Right renal pelvis (tissue), 4 donors: ENCODE measurements around the gene KHK. TPM values are rescaled to one million over a fixed set of nuclear protein-coding genes. Genes with fewer than 3 reads are reported as not detected.

Source experiments
- DNase-seq, 4 donors: peaks; one replicate each; pipeline ENCODE4 v3.0.0-alpha.2; 2013; ENCODE audit warnings: low read depth in 4 of 4, low spot score in 3 of 4, missing footprints in 1 of 4
- polyA plus RNA-seq, 4 donors: library from polyadenylated mRNA; unstranded; fragments of 120-200 nt; gene quantifications; one replicate each; pipeline ENCODE4 v1.2.1, GENCODE V29; 2013; ENCODE audit not compliant: insufficient read length in 4 of 4

The KHK gene
- 10 to 100 TPM; 43.9 to 59.9 (median 51.2) TPM for polyA plus RNA-seq

DNA sequence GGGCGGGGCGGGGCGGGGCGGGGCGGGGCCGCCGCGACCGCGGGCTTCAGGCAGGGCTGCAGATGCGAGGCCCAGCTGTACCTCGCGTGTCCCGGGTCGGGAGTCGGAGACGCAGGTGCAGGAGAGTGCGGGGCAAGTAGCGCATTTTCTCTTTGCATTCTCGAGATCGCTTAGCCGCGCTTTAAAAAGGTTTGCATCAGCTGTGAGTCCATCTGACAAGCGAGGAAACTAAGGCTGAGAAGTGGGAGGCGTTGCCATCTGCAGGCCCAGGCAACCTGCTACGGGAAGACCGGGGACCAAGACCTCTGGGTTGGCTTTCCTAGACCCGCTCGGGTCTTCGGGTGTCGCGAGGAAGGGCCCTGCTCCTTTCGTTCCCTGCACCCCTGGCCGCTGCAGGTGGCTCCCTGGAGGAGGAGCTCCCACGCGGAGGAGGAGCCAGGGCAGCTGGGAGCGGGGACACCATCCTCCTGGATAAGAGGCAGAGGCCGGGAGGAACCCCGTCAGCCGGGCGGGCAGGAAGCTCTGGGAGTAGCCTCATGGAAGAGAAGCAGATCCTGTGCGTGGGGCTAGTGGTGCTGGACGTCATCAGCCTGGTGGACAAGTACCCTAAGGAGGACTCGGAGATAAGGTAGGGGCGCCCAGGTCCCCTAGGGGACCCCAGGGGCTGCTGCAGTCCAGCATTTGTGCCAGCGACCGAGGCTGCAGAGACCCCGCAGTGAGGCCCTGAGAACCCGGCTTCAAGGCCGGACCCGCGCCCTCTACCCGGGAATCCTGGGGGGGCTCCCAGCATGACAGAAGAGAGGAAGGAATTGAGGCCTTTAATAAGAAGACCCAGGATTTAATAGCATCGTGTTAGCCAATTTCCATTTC, at the start of gene KHK:
Gene KHK, plus strand, starts transcription at position 49 of the 870 bp plus-strand sequence. Its CDS starts 488 bp downstream, at position 537.
- DNase-seq: no peak

DNA sequence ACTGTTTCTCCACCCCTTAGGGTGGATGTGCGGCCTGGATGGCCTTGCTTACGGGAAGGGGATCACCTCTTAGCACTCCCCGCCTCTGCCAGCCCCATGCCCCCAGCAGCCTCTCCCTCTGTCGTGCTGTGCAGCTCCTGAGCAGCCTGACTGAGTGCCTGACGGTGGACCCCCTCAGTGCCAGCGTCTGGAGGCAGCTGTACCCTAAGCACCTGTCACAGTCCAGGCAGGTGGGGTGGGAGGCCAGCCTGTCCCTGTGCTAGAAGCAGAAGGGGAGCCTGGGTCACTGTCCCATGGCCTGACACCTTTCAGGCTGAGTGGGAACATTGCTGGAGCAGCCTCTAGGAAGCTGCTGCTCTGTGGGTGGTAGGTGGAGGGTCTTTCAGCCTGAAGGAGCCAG, 48.6 kb upstream of the KHK start:
- no peak for DNase-seq

DNA sequence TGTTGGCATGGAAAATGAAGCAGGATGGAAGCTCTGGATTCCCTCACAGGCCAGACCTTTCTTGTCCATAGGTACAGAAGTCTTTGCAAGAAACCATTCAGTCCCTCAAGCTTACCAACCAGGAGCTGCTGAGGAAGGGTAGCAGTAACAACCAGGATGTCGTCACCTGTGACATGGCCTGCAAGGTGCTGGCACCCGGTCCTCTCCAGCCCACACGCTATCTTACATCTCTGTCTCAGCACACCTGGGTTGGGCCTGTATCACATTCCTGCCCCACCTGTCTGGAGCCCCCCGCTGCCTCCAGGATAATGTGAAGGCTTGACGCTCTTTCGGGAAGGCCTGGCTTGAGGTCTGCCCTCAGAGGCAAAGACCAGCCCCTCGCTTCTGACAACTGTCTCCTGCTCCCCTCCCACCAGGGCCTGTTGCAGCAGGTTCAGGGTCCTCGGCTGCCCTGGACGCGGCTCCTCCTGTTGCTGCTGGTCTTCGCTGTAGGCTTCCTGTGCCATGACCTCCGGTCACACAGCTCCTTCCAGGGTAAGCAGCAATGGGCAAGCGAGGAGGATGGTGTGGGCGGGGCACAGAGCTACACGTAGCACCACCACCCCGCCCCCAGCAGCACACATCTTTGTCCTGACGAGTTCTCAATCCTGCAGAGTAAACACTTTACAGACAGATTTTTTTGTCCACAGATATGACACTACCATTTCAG, 47.8 kb upstream of the KHK start:
- no peak for DNase-seq

DNA sequence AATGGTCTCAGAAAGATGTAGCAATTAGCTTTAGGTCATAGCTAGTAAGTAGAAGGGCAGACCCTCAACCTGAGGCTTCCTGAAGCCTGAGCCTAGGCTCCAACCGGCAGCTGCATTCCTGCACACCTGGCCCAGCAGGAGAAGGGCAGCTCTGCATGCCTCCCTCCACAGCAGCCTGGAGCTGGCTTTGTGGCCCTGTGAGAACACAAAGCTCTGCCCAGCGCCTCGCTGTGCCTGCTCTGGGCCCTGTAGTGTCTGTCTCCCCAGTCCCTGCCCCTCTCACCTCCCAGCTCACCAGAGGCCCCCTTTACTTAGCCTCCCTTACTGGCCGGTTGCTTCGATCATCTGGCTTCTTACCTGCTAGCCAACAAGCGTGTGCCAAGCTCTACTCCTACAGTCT, 47.1 kb upstream of the KHK start:
- no peak for DNase-seq

DNA sequence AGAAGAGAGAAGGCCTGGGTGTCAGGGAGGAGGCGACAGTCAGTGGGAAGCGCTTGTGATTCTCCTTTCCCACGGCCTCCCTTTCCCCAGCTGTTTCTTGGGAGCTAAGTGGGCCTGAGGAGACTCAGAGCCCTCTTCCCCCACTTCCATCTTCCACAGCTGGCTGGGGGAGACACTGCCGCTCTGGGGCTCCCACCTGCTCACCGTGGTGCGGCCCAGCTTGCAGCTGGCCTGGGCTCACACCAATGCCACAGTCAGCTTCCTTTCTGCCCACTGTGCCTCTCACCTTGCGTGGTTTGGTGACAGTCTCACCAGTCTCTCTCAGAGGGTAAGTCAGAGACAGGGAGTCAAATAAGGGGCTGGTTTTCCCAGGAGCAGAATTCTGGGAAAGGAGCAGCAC, 46.7 kb upstream of the KHK start:
- no peak for DNase-seq

DNA sequence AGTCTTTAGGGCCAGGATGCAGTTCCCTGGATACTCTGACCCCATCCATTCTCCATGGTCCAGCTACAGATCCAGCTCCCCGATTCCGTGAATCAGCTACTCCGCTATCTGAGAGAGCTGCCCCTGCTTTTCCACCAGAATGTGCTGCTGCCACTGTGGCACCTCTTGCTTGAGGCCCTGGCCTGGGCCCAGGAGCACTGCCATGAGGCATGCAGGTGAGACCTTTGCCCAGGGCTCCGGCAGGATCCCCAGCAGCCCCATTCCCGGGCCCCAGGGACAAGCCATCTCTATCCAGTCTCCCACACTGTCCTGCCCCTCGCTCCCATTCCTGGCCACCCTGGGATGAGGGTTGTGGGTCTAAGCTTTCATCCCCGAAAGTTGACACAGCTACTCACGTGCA, 46.3 kb upstream of the KHK start:
- no peak for DNase-seq

DNA sequence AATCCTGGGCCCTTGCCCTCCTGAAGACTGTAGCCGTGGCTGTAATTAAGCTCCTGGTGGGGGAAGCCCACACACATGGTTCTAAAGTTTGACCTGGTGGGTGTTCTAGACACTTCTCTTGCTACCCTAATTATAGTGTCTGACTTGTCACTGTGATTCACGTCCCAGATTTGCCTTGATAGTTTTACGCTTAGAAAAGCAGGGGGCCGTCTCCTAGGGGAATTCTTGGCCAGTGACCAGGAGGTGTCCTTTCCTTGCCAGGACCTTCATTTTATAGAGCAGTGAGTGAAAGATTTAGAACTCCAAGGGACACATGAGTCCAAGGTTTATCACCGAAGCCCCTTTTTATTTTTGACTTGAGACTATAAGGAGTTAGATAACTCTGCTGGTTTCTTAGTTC, 44.8 kb upstream of the KHK start:
- peak in 3 of 4 donors; percentile 51 to 72 (median 56) for DNase-seq

DNA sequence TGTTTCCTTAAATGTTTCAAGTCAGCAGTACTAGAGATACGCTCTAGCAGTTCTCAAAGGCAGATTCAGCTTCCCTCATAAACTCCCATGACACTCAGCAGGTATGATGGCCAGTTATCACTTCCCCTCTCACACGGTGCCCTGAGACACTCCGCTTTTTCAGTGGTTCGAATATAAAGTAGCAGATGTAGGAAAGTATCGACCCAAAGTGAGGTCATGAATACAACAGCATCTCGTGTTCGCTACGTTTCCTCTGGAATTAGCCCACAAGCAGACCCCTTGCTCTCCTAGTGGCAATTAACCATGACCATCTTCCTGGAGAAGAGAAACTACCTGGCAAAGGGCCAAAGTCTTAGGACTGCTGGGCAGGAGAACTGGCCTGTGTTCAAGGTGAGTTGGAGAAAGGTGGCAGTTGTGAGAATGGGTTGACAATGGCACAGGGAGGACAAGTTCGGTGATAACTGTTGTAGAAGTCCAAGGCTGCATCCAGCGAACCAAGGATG, 44.4 kb upstream of the KHK start:
- no peak for DNase-seq

DNA sequence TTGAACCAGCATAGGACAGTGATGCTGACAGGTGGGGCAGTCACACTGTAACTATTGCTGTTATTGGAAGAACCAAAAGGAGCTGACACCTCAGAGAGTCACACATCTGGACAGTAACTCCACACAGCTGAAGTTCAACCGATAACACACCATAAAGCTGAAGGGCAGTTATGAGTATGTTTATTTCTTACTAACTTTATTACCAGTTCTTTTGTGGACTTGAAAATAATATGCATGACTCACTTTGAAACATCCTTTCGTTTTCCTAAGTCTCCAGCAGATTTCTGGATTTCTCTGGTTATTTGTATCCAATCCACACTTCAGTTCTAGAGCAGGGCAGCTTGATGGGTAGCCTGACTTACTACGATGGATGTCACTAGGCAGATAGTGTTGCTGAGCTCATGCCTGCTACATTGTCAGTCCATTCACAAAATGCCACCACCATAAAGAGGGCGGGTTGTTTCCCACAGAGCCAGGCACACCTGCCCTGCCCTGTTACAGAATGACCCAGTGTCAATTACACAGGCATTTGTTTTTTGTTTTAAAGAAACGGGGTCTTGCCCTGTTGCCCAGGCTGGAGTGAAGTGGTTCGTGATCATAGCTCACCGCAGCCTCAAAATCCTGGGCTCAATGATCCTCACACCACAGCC, 43.5 kb upstream of the KHK start:
- DNase-seq: no peak

DNA sequence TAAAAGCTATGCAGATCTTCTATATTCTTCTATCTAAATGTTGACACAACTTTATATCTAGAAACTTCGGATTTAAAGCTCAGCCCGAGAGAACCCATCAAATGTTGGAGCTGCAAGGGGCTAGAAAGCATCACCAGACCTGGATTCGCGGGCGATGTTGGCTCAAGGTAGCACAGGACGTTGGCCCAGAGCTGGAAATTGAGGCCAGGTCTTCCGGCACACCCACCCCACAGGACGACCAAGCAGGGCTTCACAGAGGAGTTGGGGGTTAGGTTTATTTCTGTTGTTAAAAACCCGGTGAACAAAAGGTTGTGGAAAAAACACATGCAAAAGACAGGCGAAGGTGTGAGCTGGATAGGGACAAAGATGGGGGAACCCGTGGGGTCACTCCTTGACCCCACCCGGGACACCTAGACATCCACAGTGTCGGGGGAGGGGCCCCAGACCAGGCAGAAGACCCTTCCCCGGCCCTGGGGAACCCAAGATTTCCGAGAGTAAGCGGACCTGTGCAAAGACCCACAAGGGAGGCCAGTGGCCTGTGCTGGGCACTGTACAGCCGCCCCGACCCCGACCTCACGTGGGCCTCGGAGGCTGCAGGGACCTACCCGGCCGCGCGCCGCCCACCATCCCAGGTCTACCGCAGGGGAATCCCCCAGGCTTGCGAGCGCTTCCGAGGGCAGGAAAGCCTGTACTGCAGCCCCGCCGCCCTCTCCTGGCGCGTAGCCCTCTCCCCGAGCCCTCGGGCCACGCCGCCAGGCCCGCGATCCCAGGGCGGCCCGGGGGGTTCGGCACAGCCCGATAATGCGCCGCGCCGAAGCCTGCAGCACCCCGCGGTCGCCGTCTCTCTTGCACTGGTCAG, 36.9 kb upstream of the KHK start:
- DNase-seq: peak in 1 of 4 donors; percentile 67

DNA sequence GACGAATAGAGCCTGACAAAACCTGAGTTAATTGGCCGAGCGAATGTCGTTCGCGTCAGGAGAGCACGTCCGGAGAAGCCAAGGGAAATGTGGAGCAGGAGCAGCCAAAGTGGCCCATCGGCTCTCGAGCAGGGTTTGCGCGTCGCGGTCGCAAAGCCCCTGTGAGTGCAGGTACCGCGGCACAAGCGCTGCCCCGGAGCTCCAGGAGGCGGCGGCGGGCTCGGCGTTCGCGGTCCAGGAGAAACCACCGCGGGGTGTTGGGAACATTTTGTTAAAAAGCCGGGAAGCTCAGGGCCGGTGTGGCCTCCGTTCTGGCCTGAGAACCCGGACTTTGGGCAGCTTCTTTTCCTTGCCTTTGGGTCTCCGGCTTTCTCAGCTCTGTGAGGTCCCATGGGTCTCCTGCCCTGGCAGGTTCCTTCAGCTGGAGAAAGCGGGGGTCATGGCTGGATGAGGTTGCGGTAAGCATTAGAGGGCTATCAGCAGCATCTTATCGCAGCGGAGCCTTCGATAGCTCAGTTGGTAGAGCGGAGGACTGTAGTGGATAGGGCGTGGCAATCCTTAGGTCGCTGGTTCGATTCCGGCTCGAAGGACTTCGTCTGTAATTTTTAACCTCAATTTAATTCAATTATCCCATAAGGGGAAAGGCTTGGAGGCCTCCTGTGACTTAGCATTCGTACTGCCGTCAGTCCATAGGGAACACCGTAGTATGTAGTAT, 36.1 kb upstream of the KHK start:
- peak; percentile 91 to 95 (median 93) for DNase-seq

DNA sequence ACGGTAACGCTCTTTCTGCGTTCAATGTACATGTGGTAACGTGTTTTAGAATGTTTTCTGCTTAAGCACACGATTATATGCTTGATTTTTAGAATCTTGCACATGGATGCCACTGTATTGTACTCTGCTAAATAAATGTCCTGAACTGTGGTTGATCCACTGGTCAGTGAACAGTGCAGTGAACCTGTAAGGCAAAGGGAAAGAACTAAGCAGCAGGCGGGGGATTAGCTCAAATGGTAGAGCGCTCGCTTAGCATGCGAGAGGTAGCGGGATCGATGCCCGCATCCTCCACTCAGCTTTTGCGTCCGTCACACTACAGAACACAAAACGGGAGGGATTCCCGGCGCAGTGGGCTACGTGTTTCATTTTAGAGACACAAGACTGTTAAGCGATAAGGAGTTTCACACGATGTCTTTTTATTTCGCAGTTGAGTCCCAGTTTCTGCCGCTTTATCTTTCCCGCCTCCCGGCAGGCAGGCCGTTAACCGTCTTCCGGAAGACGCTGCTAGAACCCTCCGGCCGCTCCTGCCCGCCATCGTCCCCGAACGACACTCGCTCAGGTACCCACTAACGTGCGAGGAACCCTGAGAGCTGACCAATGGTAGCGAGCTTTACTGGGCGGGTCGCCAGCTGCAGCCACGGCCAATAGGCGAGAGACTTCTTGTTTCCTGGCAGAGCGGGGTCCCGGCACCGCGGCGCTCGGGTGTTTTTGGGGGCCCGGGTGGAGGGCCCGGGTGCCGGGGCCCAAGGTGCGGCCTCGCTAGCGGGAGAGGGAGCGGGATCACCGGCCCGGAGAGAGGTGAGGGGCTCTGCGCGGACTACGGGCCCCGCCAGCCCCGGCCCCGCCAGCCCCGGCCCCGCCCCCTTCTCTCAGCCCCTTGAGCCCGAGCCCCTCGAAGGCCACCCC, 35.3 kb upstream of the KHK start, which contains the start of gene AGBL5:
Gene AGBL5, plus strand, starts transcription at position 673 of the 906 bp plus-strand sequence. CDS start 1,291 bp downstream, outside the sequence.
- DNase-seq: peak; percentile 88 to 94 (median 90)

DNA sequence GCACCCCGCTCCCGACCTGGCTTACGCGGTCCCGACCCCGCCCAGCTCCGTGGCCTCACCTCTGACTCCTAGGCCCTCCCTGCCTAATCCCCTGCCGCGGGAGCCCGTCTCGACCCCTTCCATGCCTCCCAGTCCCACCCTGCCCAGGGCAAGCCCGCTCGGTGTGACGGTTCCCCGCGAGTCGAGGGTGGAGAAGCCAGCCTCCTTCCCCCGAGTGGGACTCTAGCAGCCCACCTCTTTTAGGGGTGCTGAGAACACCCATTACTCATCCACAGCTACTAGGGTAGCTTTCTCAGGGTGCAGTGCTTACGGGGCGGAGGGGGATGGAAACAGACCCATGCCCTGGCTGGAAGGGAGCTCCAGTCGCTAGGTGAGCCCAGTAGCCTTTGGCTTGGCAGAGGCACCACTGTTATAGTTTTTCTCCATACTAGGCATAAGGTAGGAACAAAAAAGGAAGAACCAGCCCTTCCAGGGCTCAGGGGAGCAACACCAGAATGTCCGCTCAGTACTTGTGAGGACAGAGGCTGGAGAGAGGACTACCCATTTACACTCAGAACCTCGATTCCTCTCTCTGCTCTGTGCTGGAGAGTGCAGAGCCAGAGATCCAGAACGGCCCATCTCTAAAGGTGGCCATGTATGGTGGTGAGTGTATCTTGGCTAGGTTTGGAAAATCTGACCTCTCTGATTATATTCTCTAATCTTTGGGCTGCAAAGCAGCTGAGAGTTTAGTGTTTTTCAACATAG, 34.5 kb upstream of the KHK start:
- DNase-seq: no peak

DNA sequence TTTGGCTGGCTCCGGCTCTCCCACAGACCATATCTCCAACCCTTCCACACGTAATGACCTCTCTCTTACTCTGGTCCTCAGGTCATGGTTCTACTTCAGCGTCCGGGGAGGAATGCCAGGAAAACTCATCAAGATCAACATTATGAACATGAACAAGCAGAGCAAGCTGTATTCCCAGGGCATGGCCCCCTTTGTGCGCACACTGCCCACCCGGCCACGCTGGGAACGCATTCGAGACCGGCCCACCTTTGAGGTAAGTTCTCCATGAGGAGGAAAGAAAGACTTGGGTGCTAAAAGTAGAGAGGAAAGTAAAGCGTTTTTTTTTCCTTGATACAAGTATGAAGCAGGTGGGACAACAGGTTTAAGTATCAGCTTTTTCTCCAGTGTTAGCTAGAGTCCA, 33.3 kb upstream of the KHK start:
- no peak for DNase-seq

DNA sequence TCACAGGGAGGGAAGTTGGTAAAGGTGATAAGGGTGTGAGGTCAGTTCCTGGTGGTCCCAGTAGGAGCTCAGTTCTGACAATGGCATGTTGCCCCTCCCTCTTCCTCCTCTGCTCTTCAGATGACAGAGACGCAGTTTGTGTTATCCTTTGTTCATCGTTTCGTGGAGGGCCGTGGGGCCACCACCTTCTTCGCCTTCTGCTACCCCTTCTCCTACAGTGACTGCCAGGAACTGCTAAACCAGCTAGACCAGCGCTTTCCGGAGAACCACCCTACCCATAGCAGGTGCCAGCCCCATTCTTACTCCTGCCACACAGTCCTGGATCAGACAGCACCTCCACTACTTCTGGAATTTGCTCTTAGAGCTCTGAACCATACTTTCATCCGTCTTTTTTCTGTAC, 32.8 kb upstream of the KHK start:
- DNase-seq: no peak

DNA sequence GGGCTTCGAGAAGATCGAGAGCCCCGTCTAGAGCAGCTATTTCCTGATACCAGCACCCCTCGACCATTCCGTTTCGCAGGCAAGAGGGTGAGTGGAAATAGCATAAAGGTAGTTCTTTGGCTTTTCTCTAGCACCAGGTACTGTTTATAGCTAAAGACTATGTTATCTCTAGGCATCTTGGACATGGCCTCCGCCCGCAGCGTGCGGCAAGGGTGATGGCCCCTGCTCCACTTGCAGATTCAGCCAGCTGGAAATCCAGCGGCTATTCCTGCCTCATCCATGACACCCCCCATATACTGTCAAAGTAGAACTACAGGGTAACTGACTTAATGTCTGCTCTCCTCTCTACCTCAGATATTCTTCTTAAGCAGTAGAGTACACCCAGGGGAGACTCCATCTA, 31.9 kb upstream of the KHK start:
- no peak for DNase-seq

DNA sequence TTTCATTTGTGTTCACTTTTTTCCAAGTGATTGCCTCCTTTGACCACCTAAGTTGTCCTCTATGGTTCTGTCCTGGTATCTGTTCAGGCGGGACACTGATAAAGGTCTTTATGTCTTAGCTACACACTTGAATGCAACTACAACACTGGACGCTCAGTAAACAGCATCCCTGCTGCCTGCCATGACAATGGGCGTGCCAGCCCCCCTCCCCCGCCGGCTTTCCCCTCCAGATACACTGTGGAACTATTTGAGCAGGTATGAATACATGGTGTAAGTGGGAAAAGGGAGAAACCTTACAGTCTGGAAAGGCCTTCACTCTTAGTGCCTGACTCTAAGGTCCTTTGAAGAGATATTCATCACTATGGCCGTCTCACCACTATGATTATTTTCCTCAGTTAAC, 29.4 kb upstream of the KHK start:
- no peak for DNase-seq

DNA sequence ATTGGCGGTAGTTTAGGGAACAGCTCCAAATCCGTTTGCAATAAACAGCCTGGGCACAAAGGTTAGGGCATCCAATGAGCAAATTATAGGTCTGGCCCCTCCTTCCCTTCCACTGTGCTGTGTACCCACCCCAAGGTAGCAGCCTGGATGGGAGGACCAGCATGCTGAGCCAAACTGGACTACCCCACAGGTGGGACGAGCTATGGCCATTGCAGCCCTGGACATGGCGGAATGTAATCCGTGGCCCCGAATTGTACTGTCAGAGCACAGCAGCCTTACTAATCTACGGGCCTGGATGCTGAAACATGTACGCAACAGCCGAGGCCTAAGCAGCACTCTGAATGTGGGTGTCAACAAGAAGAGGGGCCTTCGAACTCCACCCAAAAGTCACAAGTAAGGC, 28.4 kb upstream of the KHK start:
- no peak for DNase-seq
